ENCODE measurements around the gene UNC80. TPM values are rescaled to one million over a fixed set of nuclear protein-coding genes. Genes with fewer than 3 reads are reported as not detected.

Gene UNC80, protein sequence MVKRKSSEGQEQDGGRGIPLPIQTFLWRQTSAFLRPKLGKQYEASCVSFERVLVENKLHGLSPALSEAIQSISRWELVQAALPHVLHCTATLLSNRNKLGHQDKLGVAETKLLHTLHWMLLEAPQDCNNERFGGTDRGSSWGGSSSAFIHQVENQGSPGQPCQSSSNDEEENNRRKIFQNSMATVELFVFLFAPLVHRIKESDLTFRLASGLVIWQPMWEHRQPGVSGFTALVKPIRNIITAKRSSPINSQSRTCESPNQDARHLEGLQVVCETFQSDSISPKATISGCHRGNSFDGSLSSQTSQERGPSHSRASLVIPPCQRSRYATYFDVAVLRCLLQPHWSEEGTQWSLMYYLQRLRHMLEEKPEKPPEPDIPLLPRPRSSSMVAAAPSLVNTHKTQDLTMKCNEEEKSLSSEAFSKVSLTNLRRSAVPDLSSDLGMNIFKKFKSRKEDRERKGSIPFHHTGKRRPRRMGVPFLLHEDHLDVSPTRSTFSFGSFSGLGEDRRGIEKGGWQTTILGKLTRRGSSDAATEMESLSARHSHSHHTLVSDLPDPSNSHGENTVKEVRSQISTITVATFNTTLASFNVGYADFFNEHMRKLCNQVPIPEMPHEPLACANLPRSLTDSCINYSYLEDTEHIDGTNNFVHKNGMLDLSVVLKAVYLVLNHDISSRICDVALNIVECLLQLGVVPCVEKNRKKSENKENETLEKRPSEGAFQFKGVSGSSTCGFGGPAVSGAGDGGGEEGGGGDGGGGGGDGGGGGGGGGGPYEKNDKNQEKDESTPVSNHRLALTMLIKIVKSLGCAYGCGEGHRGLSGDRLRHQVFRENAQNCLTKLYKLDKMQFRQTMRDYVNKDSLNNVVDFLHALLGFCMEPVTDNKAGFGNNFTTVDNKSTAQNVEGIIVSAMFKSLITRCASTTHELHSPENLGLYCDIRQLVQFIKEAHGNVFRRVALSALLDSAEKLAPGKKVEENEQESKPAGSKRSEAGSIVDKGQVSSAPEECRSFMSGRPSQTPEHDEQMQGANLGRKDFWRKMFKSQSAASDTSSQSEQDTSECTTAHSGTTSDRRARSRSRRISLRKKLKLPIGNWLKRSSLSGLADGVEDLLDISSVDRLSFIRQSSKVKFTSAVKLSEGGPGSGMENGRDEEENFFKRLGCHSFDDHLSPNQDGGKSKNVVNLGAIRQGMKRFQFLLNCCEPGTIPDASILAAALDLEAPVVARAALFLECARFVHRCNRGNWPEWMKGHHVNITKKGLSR (N-terminal part only)
- not detected in 2 replicates for total RNA-seq

DNA sequence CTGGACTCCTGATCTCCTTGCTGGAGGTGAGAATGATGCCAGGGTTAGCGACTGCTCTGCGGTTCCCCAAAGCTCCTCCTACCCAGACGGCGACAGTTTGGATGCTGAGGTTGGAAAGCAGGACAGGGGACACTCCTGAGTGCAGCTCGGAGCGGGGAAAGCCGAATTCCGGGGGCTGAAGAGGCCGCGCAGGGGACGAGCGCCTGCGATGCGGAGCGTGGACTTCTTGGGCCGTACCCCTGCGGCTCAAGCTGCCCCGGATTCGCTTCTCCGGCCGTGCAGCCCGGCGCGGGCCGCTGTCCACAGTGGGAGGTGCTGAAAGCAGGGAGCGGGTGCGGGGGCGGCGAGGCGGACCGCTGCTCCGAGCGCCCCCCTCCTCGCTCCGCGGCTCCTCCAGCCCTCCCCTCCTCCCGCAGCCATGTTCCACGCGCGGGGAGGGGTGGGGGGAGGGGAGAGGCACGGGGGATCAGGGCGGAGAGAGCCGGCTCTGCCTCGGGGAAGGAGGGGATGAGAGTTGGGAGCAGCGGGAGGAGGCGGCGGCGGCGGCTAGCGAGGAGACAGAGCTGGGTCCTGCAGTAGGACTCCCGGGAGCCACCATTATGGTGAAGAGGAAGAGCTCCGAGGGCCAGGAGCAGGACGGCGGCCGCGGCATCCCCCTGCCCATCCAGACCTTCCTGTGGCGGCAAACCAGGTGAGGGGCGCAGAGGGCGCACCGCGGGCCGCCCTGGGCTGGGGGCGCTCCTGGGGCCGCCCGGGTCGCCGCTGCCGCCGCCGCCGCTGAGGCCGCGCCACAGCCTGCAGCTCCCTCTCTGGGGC, at the start of gene UNC80:
UNC80 (plus strand) TSS at position 359 of the 816 bp plus-strand sequence; CDS start at position 600, 241 bp downstream.

DNA sequence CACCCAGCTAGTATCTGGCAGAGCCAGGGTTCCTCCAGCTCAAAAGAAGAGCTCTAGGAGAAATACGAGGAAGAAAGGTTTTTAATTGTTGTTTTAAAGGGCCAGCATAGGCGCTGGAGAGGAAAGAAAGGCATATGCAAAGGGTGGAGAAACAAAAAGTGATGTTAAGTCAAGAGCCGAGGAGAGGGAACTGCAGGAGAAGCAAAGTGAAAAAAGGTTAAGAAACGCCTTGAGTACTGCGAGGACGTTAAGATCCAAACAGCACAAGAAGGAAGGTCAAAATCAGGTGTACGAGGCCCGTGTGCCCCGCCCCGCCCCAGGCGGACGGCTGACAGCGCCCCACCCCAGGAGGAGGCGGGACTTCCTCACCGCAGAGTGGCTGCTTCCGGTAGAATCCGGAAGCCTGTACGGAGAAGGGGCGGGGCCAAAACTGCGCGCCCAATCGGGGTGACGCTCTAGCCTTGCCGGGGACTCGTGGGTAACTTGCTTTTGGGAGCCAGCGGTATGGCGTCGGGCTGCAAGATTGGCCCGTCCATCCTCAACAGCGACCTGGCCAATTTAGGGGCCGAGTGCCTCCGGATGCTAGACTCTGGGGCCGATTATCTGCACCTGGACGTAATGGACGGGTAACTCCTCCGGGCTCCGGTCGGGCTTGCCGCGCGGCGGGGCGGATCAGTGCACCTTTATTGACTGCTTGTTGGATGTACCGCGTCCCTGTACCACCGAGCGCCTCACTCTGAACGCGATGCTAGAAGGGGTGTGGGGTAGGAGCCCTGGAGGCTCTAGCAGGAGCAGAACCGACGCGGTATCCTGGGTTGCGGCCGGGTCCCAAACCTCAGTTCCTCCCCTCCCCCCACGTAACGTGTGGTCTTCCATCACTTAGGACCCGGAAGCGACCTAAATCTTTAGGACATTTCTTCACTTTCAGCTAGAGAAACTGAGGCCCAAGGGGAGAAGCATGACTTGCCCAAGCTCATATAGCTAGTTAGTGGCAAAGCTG, 230.8 kb downstream of the UNC80 start, which contains the start of gene RPE:
RPE (plus strand) TSS at position 481 of the 1,000 bp plus-strand sequence; CDS start at position 505, 24 bp downstream.

Other genes with a start within 250 kb of the UNC80 start
- gene RPE, start 230.8 kb downstream of the UNC80 start, total RNA-seq, result 88.0 and 121 TPM in 2 replicates